H1 (cell line): ENCODE results near the gene TSG101. TPM values are rescaled to one million over a fixed set of nuclear protein-coding genes. Genes with fewer than 3 reads are reported as not detected.

Experiments
- CTCF ChIA-PET: fragments of 300-600 bp; sonication (Branson Sonifier 250); formaldehyde crosslinking; loops from one replicate; lab custom pipeline; 2021; ENCODE audit not compliant: partially characterized antibody; lab: Charles Lee
- POLR2A ChIA-PET: fragments of 300-600 bp; sonication (Branson Sonifier 250); formaldehyde crosslinking; loops from one replicate; lab custom pipeline; 2021; ENCODE audit warnings: inconsistent platforms; ENCODE audit not compliant: partially characterized antibody; lab: Charles Lee
- DNase-seq, 2 experiments: peaks; one replicate each; pipeline versions ENCODE4 v3.0.0 to v3.0.0-alpha.2; 2010 to 2022; ENCODE audit warnings: low spot score in 2 of 2, low read depth in 1 of 2, mixed read lengths in 1 of 2
- FAIRE-seq: peaks from 2 replicates; lab custom pipeline; 2011; peaks lifted over from hg19 to GRCh38; lab: Jason Lieb, UNC
- H2AFZ ChIP-seq: 2 replicates; pipeline ENCODE4 v1.8.1; 2012; ENCODE audit warnings: low read length, inconsistent platforms
- H2AK5ac ChIP-seq: 2 replicates; pipeline ENCODE4 v1.6.1; 2013; ENCODE audit warnings: low read depth, low read length
- H2BK120ac ChIP-seq: replicated peaks from 2 replicates; pipeline ENCODE3; 2013; ENCODE audit warnings: low read depth, low read length, inconsistent platforms
- H2BK12ac ChIP-seq: 2 replicates; pipeline ENCODE4 v1.6.1; 2013; ENCODE audit warnings: low read depth, low read length
- H2BK15ac ChIP-seq: 2 replicates; pipeline ENCODE4 v1.6.1; 2013; ENCODE audit warnings: low read length
- H2BK20ac ChIP-seq: 2 replicates; pipeline ENCODE4 v1.6.1; 2013; ENCODE audit warnings: low read length
- H2BK5ac ChIP-seq: 2 replicates; pipeline ENCODE4 v1.6.1; 2013; ENCODE audit warnings: low read depth, low read length
- H3K14ac ChIP-seq: 2 replicates; pipeline ENCODE4 v1.6.1; 2013; ENCODE audit warnings: inconsistent platforms; ENCODE audit not compliant: insufficient read length
- H3K18ac ChIP-seq: 2 replicates; pipeline ENCODE4 v1.6.1; 2013; ENCODE audit warnings: low read length; ENCODE audit errors: extremely low read depth
- H3K23ac ChIP-seq: 2 replicates; pipeline ENCODE4 v1.6.1; 2013; ENCODE audit warnings: inconsistent platforms; ENCODE audit not compliant: insufficient read length
- H3K23me2 ChIP-seq: 2 replicates; pipeline ENCODE4 v1.6.1; 2013; ENCODE audit warnings: low read depth, low read length
- H3K27ac ChIP-seq: 2 replicates; pipeline ENCODE4 v1.6.1; 2011; ENCODE audit warnings: low read depth, low read length, inconsistent platforms
- H3K27me3 ChIP-seq, 4 experiments: replicated peaks in 1 of 4; 1 replicate in 1 of 4; 2 replicates in 3 of 4; pipeline versions ENCODE4 v1.6.1 to v1.8.1; 2011 to 2013; ENCODE audit warnings: low read length in 3 of 4, mild to moderate bottlenecking in 3 of 4, inconsistent platforms in 2 of 4, mixed read lengths in 2 of 4, moderate library complexity in 1 of 4; ENCODE audit not compliant: control insufficient read depth in 3 of 4, insufficient read depth in 3 of 4; ENCODE audit errors: extremely low read depth in 1 of 4
- H3K36me3 ChIP-seq, 4 experiments: 2 replicates each; pipeline versions ENCODE4 v1.6.1 to v1.8.1; 2011 to 2013; ENCODE audit warnings: mild to moderate bottlenecking in 4 of 4, low read length in 3 of 4, moderate library complexity in 2 of 4, control low read depth in 1 of 4, inconsistent platforms in 1 of 4; ENCODE audit not compliant: insufficient read depth in 4 of 4, control insufficient read depth in 2 of 4
- H3K4ac ChIP-seq: replicated peaks from 2 replicates; pipeline ENCODE3; 2013; ENCODE audit warnings: low read length, low read depth, mixed read lengths, inconsistent platforms; ENCODE audit not compliant: insufficient read length
- H3K4me1 ChIP-seq, 4 experiments: replicated peaks in 1 of 4; 1 replicate in 1 of 4; 2 replicates in 3 of 4; pipeline versions ENCODE4 v1.6.1 to v1.8.1; 2011 to 2013; ENCODE audit warnings: low read length in 3 of 4, inconsistent platforms in 2 of 4, mixed read lengths in 1 of 4; ENCODE audit not compliant: insufficient read depth in 4 of 4, control insufficient read depth in 3 of 4
- H3K4me2 ChIP-seq, 2 experiments: 2 replicates each; pipeline versions ENCODE4 v1.6.1 to v1.8.1; 2011 to 2013; ENCODE audit warnings: low read depth in 2 of 2, low read length in 2 of 2, control low read depth in 1 of 2, inconsistent platforms in 1 of 2, mild to moderate bottlenecking in 1 of 2; ENCODE audit not compliant: insufficient read depth in 1 of 2
- H3K4me3 ChIP-seq, 4 experiments: fragments of 200-600, 300-600 bp in 1 of 4; sonication (generic), shearing (Covaris generic), sonication (Bioruptor Twin) in 1 of 4; 2 replicates each; pipeline versions ENCODE4 v1.5.1 to v1.8.1; 2011 to 2016; ENCODE audit warnings: low read length in 4 of 4, low read depth in 3 of 4, control low read depth in 2 of 4, inconsistent platforms in 2 of 4, mild to moderate bottlenecking in 2 of 4, mixed read lengths in 1 of 4, moderate library complexity in 1 of 4; ENCODE audit not compliant: insufficient read depth in 2 of 4; ENCODE audit errors: extremely low read depth in 1 of 4
- H3K56ac ChIP-seq: replicated peaks from 2 replicates; pipeline ENCODE3; 2013; ENCODE audit warnings: low read depth, mild to moderate bottlenecking, mixed read lengths, low read length, inconsistent platforms; ENCODE audit not compliant: insufficient read length
- H3K79me1 ChIP-seq: 2 replicates; pipeline ENCODE4 v1.6.1; 2013; ENCODE audit warnings: low read depth, low read length, control low read depth
- H3K79me2 ChIP-seq, 2 experiments: 2 replicates each; pipeline versions ENCODE4 v1.6.1 to v1.8.1; 2012 to 2013; ENCODE audit warnings: low read length in 2 of 2, mild to moderate bottlenecking in 2 of 2, inconsistent platforms in 1 of 2; ENCODE audit not compliant: insufficient read depth in 2 of 2, control insufficient read depth in 1 of 2
- H3K9ac ChIP-seq, 4 experiments: replicated peaks in 1 of 4; 1 replicate in 1 of 4; 2 replicates in 3 of 4; pipeline versions ENCODE4 v1.6.1 to v1.8.1; 2011 to 2013; ENCODE audit warnings: low read depth in 3 of 4, low read length in 3 of 4, control low read depth in 2 of 4, mild to moderate bottlenecking in 2 of 4, moderate library complexity in 2 of 4, inconsistent platforms in 1 of 4; ENCODE audit errors: extremely low read depth in 1 of 4
- H3K9me3 ChIP-seq, 2 experiments: 2 replicates each; pipeline versions ENCODE4 v1.6.1 to v1.8.1; 2012 to 2013; ENCODE audit warnings: mild to moderate bottlenecking in 2 of 2, moderate library complexity in 2 of 2, control low read depth in 1 of 2, inconsistent platforms in 1 of 2, low read depth in 1 of 2, low read length in 1 of 2, mixed read lengths in 1 of 2; ENCODE audit not compliant: insufficient read depth in 2 of 2
- H4K20me1 ChIP-seq, 2 experiments: replicated peaks in 1 of 2; 2 replicates each; pipeline versions ENCODE3 to v1.8.1; 2011 to 2013; ENCODE audit warnings: inconsistent platforms in 2 of 2, low read length in 2 of 2, mild to moderate bottlenecking in 1 of 2; ENCODE audit not compliant: insufficient read depth in 2 of 2, control insufficient read depth in 1 of 2
- H4K5ac ChIP-seq: 2 replicates; pipeline ENCODE4 v1.6.1; 2013; ENCODE audit warnings: low read length, low read depth, mixed read lengths, inconsistent platforms; ENCODE audit not compliant: insufficient read length
- H4K8ac ChIP-seq: 2 replicates; pipeline ENCODE4 v1.8.0; 2013; ENCODE audit warnings: mild to moderate bottlenecking, moderate library complexity, low read length, inconsistent platforms; ENCODE audit not compliant: insufficient read depth; ENCODE audit errors: extremely low read depth
- H4K91ac ChIP-seq: replicated peaks from 2 replicates; pipeline ENCODE3; 2013; ENCODE audit warnings: low read length, mixed read lengths, inconsistent platforms; ENCODE audit not compliant: insufficient read length
- CBX5 ChIP-seq: fragments of 300-800, 300-1000 bp; sonication (generic); IDR thresholded peaks from 2 replicates; pipeline ENCODE4 v1.7.1; 2016; ENCODE audit warnings: antibody characterized with exemption, low read length, low read depth
- HDAC2 ChIP-seq, 2 experiments: fragments of 300-600 bp in 1 of 2; sonication (generic) in 1 of 2; IDR thresholded peaks; 2 replicates each; pipeline ENCODE4 v1.6.1; 2011 to 2012; ENCODE audit warnings: low read depth in 2 of 2, low read length in 2 of 2, mild to moderate bottlenecking in 2 of 2, moderate library complexity in 2 of 2, borderline replicate concordance in 1 of 2, inconsistent platforms in 1 of 2
- WGBS, 2 experiments: shearing (Covaris generic) in 1 of 2; methylation state at CpG; one replicate each; pipeline versions ENCODE4 v1.1.6 to v1.1.7; 2013 to 2015; ENCODE audit warnings: low lambda C conversion rate in 2 of 2, mixed read lengths in 2 of 2, inconsistent platforms in 1 of 2, low coverage in 1 of 2, missing lambda C conversion rate in 1 of 2; ENCODE audit not compliant: insufficient replicate concordance in 2 of 2, insufficient coverage in 1 of 2, insufficient read length in 1 of 2; ENCODE audit errors: extremely low coverage in 1 of 2, missing lambda C conversion rate in 1 of 2; 5-methylcytosine and 5-hydroxymethylcytosine counted together
- polyA plus RNA-seq, 7 experiments: library from polyadenylated mRNA; depleted of rRNA in 3 of 7; stranded (reverse) in 5 of 7; unstranded in 2 of 7; fragments of >200 nt in 5 of 7; fragments of 200-250 nt in 2 of 7; gene quantifications; 1 replicate in 5 of 7; 2 replicates in 1 of 7; 4 replicates in 1 of 7; pipeline versions ENCODE4 v1.2.1 to v1.2.3, GENCODE V29; 2011 to 2013; ENCODE audit warnings: missing spikeins in 2 of 7, mixed read lengths in 2 of 7
- total RNA-seq: library from RNA; stranded (reverse); fragmentation: NEBNext Ultra II Directional; extraction: Animal tissue kit (Norgen Biotek cat#: 25700); gene quantifications from 2 replicates; pipeline ENCODE4 v1.2.1, GENCODE V29; 2021

TSG101 gene
- total and polyA plus RNA-seq, 2 of the 8 experiments (the other 6 are each of a cell fraction or from before 2014, with no cell fraction given), result 50.8 to 151 TPM

DNA sequence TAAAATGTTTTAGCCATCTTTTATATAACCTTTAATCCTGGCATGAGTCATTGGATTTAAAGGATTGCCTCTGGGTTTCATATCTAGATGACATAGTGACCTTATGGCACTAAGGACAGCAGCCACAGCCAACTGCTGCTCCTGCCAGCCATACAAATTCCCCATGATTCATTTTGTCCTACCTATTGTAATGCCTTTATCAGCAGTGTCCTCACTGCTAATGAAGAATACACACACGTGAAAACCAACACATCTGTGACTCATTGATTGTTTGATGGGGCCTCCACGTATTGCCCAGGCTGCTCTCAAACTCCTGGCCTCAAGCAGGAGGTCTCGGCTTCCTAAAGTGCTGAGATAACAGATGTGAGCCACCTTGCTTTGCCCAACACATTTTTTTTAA lies 69.3 kb downstream of the TSG101 start:
- Histone ChIP-seq H3K56ac (no peak overlapping the region), H3K4me3 (no peak overlapping the region), H4K20me1 (no peaks in the 10 kb centered on the region), H2BK120ac (no peak overlapping the region), H3K18ac (no peak overlapping the region), H3K14ac (no peak overlapping the region), H4K91ac (no peak overlapping the region), H2BK20ac (no peak overlapping the region), H2AK5ac (no peak overlapping the region), H4K5ac (no peak overlapping the region), H3K9ac (no peak overlapping the region)
- no peak for DNase-seq
- ChIA-PET CTCF (interaction anchor here (0.8 to 1.0 kb wide), 2 partner anchors 9 to 14 kb away, joined by 3 read pairs; no protein-coding TSS in a partner anchor), POLR2A (no interaction called here)
- TF ChIP-seq CBX5, result no peak
- no peak for TF ChIP-seq HDAC2 (IDR thresholded peaks at IDR 0.05; ENCODE audit: borderline replicate concordance in 1 of 2, low read depth in 2 of 2, low read length in 2 of 2)
- TF ChIP-seq, all 59 proteins: peak for 0
- FAIRE-seq, result no peak
- Histone ChIP-seq H4K8ac (no peak overlapping the region), H3K4me1 (no peaks in the 10 kb centered on the region), H2BK5ac (no peak overlapping the region), H3K27ac (no peak overlapping the region), H3K36me3 (no peaks in the 10 kb centered on the region), H3K23ac (no peak overlapping the region), H3K9me3 (no peaks in the 10 kb centered on the region), H3K79me2 (no peaks in the 10 kb centered on the region), H3K23me2 (no peaks in the 10 kb centered on the region), H3K27me3 (no peaks in the 10 kb centered on the region), H2BK12ac (no peak overlapping the region), H3K79me1 (no peaks in the 10 kb centered on the region), H2BK15ac (no peak overlapping the region), H2AFZ (no peak overlapping the region), H3K4ac (no peak overlapping the region), H3K4me2 (no peak overlapping the region)
- WGBS, 2 experiments, result 86% methylated on average over 3 of the region's 3 CpGs; no CpG with 5 or more reads in 1 of the 2 experiments
